ENCODE results near the gene NUDT19.

The NUDT19 gene

DNA sequence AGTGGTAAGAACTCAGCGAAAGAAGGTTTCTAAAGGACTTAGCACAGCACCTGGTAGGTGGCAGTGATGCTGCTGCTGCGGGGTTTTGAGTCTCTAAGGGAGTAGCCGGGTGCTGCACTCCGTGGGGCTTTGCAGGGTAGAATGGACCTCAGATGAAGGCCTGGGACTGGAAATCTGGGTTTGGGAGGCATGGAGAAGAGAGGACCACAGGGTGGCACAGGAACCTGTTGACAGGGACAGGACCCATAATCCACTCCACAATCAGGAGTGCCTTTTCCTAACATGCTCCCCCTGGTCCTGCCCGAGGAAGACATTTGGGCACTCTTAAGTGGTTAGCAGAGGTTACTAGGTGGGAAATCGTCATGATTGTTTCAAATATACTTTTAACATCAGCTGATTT is 57.7 kb downstream of the NUDT19 start:
- Histone ChIP-seq H3K9me3 (no peaks in the 10 kb centered on the region), H3K4me3 (ENCODE audit: low read depth in 1 of 2, low read length in 1 of 2) (no peak overlapping the region), H3K4me1 (ENCODE audit: control insufficient read depth in 1 of 2, insufficient read depth in 1 of 2, low read depth in 1 of 2, low read length in 1 of 2) (no peaks in the 10 kb centered on the region), H3K27ac (no peak overlapping the region), H3K36me3 (no peaks in the 10 kb centered on the region), H3K27me3 (peaks cover 61% of the 10 kb centered on the region)
- TF ChIP-seq, protein P1, sequence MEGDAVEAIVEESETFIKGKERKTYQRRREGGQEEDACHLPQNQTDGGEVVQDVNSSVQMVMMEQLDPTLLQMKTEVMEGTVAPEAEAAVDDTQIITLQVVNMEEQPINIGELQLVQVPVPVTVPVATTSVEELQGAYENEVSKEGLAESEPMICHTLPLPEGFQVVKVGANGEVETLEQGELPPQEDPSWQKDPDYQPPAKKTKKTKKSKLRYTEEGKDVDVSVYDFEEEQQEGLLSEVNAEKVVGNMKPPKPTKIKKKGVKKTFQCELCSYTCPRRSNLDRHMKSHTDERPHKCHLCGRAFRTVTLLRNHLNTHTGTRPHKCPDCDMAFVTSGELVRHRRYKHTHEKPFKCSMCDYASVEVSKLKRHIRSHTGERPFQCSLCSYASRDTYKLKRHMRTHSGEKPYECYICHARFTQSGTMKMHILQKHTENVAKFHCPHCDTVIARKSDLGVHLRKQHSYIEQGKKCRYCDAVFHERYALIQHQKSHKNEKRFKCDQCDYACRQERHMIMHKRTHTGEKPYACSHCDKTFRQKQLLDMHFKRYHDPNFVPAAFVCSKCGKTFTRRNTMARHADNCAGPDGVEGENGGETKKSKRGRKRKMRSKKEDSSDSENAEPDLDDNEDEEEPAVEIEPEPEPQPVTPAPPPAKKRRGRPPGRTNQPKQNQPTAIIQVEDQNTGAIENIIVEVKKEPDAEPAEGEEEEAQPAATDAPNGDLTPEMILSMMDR (IDR thresholded peaks at IDR 0.05), result no peak

DNA sequence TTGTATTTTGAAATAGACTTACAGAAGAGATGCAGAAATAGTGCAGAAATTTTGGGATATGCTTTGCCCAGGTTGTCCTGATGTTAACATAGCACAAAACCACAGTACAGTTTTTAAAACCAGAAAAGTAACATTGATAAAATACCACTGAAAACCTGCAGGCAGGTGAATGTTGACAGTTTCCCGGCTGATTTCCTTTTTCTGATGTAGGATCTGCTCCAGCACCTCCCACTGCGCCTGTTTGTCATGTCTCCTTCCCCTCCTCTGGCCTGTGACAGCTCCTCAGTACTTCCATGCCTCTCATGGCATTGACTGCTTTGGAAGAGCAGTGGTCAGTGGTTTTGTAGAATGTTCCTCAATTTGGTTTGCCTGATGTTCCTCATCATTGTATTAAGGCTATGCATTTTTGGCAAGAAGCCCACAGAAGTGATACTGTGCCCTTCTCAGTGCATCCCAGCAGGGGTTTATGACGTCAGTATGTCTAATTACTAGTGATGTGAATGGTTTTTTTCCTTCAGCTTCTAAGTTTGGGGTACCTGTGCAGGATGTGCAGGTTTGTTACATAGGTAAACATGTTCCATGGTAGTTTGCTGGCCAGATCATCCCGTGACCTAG is 58.9 kb downstream of the NUDT19 start:
- peaks cover 56% of the 10 kb centered on the region for H3K27me3 ChIP-seq
- no peaks in the 10 kb centered on the region for H3K9me3 ChIP-seq
- H3K36me3 ChIP-seq, result no peaks in the 10 kb centered on the region
- no peak overlapping the region for H3K4me3 ChIP-seq (ENCODE audit: low read depth in 1 of 2, low read length in 1 of 2)
- TF ChIP-seq, protein P1 (IDR thresholded peaks at IDR 0.05), result no peak
- no peaks in the 10 kb centered on the region for H3K4me1 ChIP-seq (ENCODE audit: control insufficient read depth in 1 of 2, insufficient read depth in 1 of 2, low read depth in 1 of 2, low read length in 1 of 2)
- no peak overlapping the region for H3K27ac ChIP-seq

DNA sequence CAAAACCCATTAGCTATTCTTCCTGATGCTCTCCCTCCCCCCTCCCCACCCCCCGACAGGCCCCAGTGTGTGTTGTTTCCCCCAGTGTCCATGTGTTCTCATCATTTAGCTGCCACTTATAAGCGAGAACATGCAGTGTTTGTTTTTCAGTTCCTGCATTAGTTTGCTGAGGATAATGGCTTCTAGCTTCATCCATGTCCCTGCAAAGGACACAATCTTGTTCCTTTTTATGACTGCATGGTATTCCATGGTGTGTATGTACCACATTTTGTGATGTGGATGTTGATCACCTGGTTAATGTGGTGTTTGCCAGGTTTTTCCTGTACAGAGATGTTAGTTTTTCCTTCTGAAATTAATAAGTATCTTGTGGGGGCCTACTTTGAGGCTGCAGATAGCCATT is 59.4 kb downstream of the NUDT19 start:
- no peaks in the 10 kb centered on the region for H3K9me3 ChIP-seq
- no peak overlapping the region for H3K4me3 ChIP-seq (ENCODE audit: low read depth in 1 of 2, low read length in 1 of 2)
- H3K36me3 ChIP-seq, result no peaks in the 10 kb centered on the region
- no peaks in the 10 kb centered on the region for H3K4me1 ChIP-seq (ENCODE audit: control insufficient read depth in 1 of 2, insufficient read depth in 1 of 2, low read depth in 1 of 2, low read length in 1 of 2)
- no peak overlapping the region for H3K27ac ChIP-seq
- TF ChIP-seq, protein P1 (IDR thresholded peaks at IDR 0.05), result no peak
- H3K27me3 ChIP-seq, result peaks cover 56% of the 10 kb centered on the region

DNA sequence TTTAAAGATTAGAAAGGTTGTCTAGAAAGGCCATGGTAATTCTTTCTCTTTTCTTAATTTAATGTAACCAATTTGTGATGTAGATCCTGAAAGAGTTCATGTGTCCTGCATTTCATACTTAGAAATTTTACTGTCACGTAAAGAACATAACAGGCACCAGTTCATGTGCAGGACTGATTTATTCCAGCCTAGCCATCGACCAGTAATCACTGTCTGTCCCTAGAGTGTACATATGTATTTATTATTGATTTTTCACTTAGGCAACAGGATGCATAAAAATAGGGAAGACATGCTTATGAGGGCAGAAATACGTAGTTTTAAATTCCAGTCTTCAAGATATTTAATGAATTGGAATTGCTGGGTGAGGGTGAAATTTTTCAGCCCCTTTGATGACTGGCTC is 65.6 kb downstream of the NUDT19 start:
- H3K4me1 ChIP-seq (ENCODE audit: control insufficient read depth in 1 of 2, insufficient read depth in 1 of 2, low read depth in 1 of 2, low read length in 1 of 2), result no peaks in the 10 kb centered on the region
- H3K27ac ChIP-seq, result no peak overlapping the region
- no peaks in the 10 kb centered on the region for H3K9me3 ChIP-seq
- no peak overlapping the region for H3K4me3 ChIP-seq (ENCODE audit: low read depth in 1 of 2, low read length in 1 of 2)
- TF ChIP-seq, protein P1 (IDR thresholded peaks at IDR 0.05), result no peak
- no peaks in the 10 kb centered on the region for H3K36me3 ChIP-seq
- H3K27me3 ChIP-seq, result peaks cover 6% of the 10 kb centered on the region

Data from neutrophil (primary cell).